Colonic mucosa (tissue), 4 donors: ENCODE measurements around the gene ZFAND4. TPM values are rescaled to one million over a fixed set of nuclear protein-coding genes. Genes with fewer than 3 reads are reported as not detected.

ENCODE experiments used
- DNase-seq: peaks from one replicate; pipeline ENCODE4 v3.0.0-alpha.2; 2020
- H3K27ac ChIP-seq: fragments of 200-600 bp; one replicate; pipeline ENCODE4 v1.8.0; 2021
- H3K27me3 ChIP-seq: fragments of 200-600 bp; one replicate; pipeline ENCODE4 v1.8.0; 2021
- H3K36me3 ChIP-seq: fragments of 200-600 bp; one replicate; pipeline ENCODE4 v1.8.0; 2021
- H3K4me1 ChIP-seq: fragments of 200-600 bp; one replicate; pipeline ENCODE4 v1.8.0; 2021; ENCODE audit warnings: mild to moderate bottlenecking
- H3K4me3 ChIP-seq: fragments of 200-600 bp; one replicate; pipeline ENCODE4 v1.8.0; 2021
- H3K9ac ChIP-seq, 2 donors: one replicate each; pipeline ENCODE4 v1.7.0; 2013; ENCODE audit warnings: control low read depth in 2 of 2, low read depth in 2 of 2, low read length in 2 of 2
- H3K9me3 ChIP-seq: fragments of 200-600 bp; one replicate; pipeline ENCODE4 v1.8.0; 2021
- intact Hi-C: fragments of 100-400 bp; cut with DNase I; formaldehyde crosslinking; loops from one replicate; pipeline ENCODE4 v1.14.1; 2022
- total RNA-seq, 2 donors: library from RNA; stranded (reverse); fragmentation: NEBNext Ultra II Directional in 1 of 2; extraction: Animal tissue kit (Norgen Biotek cat#: 25700) in 1 of 2; gene quantifications; one replicate each; pipeline ENCODE4 v1.2.1, GENCODE V29; 2021
- TF ChIP-seq, protein P1 (sequence below): fragments of 200-600 bp; IDR thresholded peaks from one replicate; pipeline ENCODE4 v1.8.0; 2022; ENCODE audit warnings: antibody characterized with exemption, mild to moderate bottlenecking
- donor health status: healthy.
- donor health status: DM: no; HTN: no; CAD: no.
- donor health status: DM: no; HTN: no; CAD: no.

ZFAND4 gene
- total RNA-seq, 2 donors from 2014 or later, result 11.3 to 15.9 TPM

DNA sequence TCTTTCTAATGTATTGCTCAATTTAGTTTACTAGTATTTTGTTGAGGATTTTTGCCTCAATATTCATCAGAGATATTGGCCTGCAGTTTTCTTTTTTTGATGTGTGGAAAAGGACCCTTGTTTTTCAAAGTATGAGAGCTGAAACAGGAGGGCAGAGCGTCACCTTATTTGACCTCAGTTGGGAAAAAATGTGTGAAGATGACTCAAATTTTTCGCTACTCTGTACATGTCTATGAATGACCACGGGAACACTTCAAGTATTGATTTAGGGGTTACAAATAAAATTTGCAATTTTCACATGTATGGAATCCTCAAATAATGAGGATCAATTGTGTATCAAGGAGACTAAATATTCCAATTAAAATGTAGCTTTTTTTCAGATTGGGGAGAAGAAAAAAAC, 103.1 kb downstream of the ZFAND4 start:
- Histone ChIP-seq H3K9ac (no peak overlapping the region), H3K27ac (no peak overlapping the region), H3K4me3 (no peak overlapping the region), H3K36me3 (no peaks in the 10 kb centered on the region), H3K4me1 (no peaks in the 10 kb centered on the region), H3K9me3 (no peaks in the 10 kb centered on the region), H3K27me3 (no peaks in the 10 kb centered on the region)
- TF ChIP-seq, protein P1, sequence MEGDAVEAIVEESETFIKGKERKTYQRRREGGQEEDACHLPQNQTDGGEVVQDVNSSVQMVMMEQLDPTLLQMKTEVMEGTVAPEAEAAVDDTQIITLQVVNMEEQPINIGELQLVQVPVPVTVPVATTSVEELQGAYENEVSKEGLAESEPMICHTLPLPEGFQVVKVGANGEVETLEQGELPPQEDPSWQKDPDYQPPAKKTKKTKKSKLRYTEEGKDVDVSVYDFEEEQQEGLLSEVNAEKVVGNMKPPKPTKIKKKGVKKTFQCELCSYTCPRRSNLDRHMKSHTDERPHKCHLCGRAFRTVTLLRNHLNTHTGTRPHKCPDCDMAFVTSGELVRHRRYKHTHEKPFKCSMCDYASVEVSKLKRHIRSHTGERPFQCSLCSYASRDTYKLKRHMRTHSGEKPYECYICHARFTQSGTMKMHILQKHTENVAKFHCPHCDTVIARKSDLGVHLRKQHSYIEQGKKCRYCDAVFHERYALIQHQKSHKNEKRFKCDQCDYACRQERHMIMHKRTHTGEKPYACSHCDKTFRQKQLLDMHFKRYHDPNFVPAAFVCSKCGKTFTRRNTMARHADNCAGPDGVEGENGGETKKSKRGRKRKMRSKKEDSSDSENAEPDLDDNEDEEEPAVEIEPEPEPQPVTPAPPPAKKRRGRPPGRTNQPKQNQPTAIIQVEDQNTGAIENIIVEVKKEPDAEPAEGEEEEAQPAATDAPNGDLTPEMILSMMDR, result no peak
- intact Hi-C loops, result no loop called here
- no peak for DNase-seq

DNA sequence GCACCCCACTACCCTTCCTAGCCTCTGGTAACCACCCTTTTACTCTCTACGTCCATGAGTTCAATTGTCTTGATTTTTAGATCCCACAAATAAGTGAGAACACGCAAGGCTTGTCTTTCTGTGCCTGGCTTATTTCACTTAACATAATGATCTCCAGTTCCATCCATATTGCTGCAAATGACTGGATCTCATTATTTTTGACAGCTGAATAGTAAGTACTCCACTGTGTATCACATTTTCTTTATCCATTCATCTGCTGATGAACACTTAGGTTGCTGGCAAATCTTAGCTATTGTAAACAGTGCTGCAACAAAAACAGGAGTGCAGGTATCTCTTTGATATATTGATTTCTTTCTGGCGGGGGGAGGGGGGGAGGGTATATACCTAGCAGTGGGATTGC, 106.2 kb downstream of the ZFAND4 start:
- TF ChIP-seq, protein P1, result no peak
- Histone ChIP-seq H3K4me3 (no peak overlapping the region), H3K4me1 (no peaks in the 10 kb centered on the region), H3K27ac (no peak overlapping the region), H3K27me3 (no peaks in the 10 kb centered on the region), H3K9ac (no peak overlapping the region), H3K9me3 (no peaks in the 10 kb centered on the region), H3K36me3 (no peaks in the 10 kb centered on the region)
- DNase-seq, result no peak
- intact Hi-C loops, result no loop called here

Other genes with a start within 250 kb of the ZFAND4 start
- gene WASHC2C, start 54.5 kb upstream of the ZFAND4 start, total RNA-seq, result 10 to 100 TPM; 41.2 to 68.5 TPM
- gene AGAP4, start 174.7 kb upstream of the ZFAND4 start, total RNA-seq, result 10 to 100 TPM; 12.4 to 15.5 TPM